GM21381 (cell line): ENCODE measurements around the gene PFKP.

ENCODE experiments used
- ATAC-seq: cut with Tn5 transposase; IDR thresholded peaks from one replicate; pipeline ENCODE4 v1.9.1; 2021; ENCODE audit warnings: mild to moderate bottlenecking, moderate library complexity; ENCODE audit not compliant: unreplicated experiment

Gene PFKP

DNA sequence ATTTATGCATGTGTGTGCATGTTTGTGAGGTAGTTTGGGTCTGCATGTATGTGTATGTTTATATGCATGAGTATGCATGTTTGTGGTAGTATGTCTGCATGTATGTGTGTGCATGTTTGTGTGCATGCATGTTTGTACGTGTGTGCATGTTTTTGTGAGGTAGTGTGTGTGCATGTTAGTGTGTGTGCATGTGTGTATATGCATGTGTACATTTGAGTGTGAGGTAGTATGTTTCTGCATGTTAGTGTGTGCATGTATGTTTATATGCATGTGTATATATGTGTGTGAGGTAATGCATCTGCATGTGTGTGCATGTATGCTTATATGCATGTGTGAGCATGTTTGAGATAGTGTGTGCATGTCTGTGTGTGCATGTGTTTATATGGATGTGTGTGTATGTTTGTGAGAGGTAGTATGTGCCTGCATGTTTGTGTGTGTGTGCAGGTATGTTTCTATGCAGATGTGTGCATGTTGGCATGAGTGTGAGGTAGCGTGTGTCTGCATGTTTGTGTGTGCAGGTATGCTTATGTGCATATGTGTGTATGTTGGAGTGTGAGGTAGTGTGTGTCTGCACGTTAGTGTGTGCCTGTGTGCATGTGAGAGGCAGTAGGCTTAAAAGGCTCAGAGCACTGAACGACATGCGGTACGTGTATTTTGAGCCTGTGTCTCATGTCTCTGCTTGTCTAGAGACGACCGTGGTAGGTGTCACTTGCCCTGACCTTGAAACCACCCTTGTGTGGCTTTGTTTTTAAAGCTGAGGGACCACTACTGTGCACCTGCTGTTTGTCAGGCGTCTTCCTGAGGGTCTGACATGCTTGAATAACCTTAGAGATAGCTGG, 43.7 kb downstream of the PFKP start:
- no peak for ATAC-seq

GRCh38 chr10:3111621-3112163, 44.3 kb downstream of the PFKP start:
- ATAC-seq: no peak

GRCh38 chr10:3113343-3113720, 46.0 kb downstream of the PFKP start:
- ATAC-seq: no peak

DNA sequence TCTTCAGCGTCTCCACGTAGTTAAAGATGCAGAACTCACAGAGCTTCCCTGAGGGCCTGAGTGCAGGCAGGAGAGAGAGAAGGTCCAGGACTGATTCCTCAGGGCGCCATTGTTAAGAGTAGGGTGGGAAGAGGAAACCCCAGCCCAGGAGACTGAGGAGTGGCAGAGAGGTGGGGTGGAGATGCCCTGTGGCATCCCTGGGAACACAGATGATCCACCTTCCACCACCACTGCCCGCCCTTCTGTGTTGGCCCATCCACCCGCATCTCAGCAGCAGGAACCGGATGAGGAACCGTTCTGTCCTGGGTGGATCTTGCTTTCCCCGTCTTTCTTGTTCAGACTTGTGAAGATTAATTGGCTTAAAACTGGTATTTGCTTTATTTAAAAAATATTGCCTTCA, 48.3 kb downstream of the PFKP start:
- ATAC-seq: no peak

GRCh38 chr10:3116508-3117100, 49.3 kb downstream of the PFKP start:
- ATAC-seq: no peak

DNA sequence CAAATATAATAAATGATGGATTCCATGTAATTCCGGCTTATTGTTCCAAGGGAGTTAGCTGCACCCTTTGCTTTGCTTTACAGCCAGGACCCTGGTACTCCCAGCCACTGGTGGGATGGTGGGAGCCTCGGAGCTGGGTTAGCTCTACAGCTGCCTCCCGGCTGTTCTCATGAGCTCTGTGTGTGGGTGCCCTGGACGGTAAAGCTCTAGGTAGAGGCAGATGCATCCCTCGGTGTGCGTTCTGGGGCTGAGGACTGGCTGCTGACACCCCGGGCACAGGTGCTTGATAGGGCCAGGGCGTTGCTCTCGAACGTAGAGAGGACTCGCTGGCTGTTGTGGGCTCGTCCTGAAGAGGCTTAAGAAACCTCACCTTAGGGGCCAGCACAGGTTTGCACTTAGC, 50.1 kb downstream of the PFKP start:
- no peak for ATAC-seq

- no peak for ATAC-seq
Measured at GRCh38 chr10:3118641-3119091, 51.3 kb downstream of the PFKP start.

DNA sequence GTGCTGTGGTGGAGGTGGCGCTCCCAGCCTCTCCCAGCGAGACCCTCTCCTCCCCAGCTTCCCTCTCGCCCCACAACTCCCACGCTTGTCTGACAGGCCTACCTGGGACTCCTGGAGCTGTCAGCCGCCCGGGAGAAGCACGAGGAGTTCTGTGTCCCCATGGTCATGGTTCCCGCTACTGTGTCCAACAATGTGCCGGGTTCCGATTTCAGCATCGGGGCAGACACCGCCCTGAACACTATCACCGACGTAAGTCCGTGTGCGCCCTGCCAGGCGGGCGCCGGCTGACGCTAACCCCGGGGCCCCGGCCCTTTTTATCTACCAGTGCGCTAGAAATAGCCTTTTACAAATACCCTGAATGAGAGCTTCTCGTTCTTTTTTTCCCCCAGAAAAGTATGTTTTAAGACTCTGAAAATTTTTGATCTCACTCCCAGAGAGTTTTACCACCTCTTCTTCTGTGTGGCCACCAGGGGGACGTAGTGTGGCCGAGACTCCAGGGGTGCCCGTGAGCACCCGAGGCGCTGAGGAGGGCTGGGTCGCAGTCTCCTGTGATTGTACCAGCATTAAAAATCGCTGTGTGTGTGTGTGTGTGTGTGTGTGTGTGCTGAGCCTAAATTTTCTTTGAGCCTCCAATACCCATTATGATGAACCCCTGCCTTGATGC, 52.6 kb downstream of the PFKP start:
- ATAC-seq: no peak

DNA sequence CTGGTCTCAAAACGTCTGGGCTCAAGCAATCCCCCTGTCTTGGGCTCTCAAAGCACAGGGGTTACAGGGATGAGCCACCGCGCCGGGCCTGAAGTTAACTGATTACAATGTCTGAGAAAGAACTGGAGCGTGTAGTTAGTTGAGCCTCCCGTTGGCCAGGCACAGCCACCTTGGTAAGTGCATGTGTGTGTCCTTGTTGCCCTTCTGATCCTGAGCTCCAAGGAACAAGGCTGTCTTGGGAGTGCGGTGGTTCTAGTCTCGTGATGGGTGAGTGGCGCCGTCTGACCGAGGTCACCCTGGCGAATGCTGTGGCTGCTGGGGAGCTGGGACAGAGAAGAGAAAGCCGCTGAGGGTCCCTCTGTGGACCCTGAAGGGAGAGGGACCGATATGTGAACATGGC, 54.7 kb downstream of the PFKP start:
- ATAC-seq: no peak

DNA sequence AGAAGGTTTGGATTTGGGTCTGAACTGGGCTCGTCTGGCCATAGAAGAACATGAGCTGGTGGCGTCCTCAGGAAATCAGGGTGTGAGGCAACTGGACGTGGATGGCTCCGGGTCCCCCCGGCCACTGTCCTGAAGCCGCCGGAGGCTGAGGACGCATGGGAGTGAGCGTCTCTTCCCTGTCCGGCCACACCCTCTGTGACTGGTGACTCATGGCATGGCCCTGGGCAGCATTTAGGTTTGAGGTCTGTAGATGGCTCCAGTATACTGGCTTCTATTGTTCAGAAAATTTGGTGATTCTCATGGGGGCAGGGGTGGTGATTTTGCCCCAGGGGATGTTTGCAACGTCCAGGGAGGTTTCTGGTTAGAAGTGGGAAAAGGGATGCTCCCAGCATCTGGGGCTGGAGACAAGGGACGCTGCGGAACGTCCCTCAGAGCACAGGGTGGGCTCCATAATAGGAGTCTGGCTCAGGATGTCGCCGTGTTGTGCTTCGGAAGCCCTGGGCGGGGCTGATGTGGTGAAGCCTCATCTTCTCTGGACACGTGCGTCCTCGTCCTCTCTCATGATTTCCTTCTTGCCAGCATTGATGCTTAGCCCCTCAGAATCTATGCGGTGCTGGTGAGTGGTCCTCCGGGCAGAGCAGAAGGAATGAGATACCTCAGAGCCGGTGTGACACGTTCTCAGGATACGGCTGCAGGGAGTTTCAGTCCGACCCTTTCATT, 55.3 kb downstream of the PFKP start:
- no peak for ATAC-seq

GRCh38 chr10:3123571-3124411, 56.4 kb downstream of the PFKP start:
- ATAC-seq: no peak

DNA sequence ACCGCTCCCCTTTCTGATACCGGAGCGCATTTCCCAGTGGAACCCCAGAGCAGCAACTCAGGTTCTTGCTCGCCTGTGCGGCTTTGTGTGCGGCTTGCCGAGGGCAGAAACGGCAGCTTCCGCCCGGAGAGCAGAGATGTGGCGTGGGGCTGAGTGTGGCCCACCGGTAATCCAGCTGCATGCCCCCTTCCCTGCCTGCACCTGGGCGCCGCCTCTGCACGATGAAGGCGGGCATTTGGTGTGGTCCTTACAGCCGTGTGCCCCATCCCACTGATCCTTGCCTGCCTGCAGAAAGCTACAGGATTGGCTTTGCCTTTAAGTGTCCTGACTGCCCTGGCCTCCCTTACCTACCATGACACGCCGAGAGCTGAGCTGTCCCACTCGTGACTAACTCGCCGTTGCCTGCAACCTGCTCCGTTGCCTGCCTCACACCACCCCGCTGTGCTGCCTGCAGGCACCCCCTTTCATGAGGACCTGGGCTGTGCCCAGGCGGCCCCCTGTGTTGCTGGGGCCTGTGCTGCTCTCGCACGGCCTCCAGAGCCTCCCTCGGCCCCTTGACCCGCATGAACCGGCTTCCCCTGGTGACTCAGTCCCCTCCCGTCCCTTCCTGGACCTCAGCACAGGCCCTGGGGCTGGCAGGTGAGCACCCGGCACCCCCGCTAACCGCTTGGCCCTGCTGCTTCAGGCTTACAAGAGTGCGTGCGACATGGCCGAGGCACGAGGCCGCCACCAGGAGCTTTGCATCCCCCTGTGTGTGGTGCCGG, 57.2 kb downstream of the PFKP start:
- ATAC-seq: no peak

GRCh38 chr10:3125527-3126170, 58.3 kb downstream of the PFKP start:
- ATAC-seq: no peak

DNA sequence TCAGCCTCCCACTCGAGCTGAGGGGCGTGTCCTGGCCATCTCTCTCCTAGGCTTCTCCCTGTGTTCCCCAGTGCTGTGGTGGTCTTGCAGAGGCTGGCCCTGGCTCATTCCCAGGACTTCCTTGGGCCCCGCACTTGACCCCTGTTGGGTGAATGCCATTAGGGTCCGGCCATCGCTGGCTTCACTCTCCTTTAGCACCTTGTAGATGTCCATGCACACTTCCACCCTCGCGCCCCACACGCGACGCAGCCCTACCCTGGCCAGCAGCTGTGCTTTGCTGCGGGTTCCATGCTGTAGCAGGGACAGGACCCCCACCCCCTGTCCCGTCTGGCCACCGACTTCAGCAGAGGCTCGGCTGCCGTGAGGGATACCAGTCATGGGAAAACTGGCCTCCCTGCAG, 58.9 kb downstream of the PFKP start:
- ATAC-seq: no peak

- no peak for ATAC-seq
Measured at GRCh38 chr10:3126741-3127346, 59.5 kb downstream of the PFKP start.

DNA sequence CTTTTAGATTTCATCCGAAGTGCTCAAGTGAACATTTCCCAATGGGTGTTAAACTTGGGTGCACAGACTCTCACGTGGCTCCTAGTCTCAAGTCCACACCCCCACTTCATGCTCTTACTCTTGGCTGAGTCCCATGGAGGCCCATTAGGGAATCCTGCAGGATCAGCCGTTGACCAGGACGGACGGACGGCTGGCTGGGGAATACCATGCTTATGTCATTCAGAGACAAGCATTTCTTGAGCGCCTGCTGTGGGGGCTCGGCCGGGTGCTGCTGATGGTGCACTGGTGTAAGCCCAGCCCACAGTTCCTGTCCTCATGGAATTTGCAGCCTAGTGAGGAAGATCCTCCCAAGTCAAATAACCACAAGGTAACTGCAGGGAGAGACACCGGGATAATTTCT, 60.6 kb downstream of the PFKP start:
- no peak for ATAC-seq

GRCh38 chr10:3128379-3129130, 61.2 kb downstream of the PFKP start:
- ATAC-seq: no peak
